Measurements from ENCODE around the gene SLC30A7. TPM values are rescaled to one million over a fixed set of nuclear protein-coding genes. Genes with fewer than 3 reads are reported as not detected.
"Not testable (repeated sequence)": the region's sequence is repeated elsewhere in the genome, so short reads cannot be mapped to it uniquely, and the experiment has no call there.

SLC30A7 gene
- total RNA-seq, 1 experiment from 2014 or later, result 30.5 TPM

- no peak for DNase-seq (ENCODE audit: low read depth)
Measured at GRCh38 chr1:100936194-100936967, 40.5 kb downstream of the SLC30A7 start.

GRCh38 chr1:100941098-100941527 lies 45.2 kb downstream of the SLC30A7 start:
- no peak for DNase-seq (ENCODE audit: low read depth)

GRCh38 chr1:100941580-100942216 lies 45.8 kb downstream of the SLC30A7 start:
- no peak for DNase-seq (ENCODE audit: low read depth)

GRCh38 chr1:100942304-100943046 lies 46.6 kb downstream of the SLC30A7 start:
- no peak for DNase-seq (ENCODE audit: low read depth)

GRCh38 chr1:100943533-100943932 lies 47.6 kb downstream of the SLC30A7 start:
- DNase-seq (ENCODE audit: low read depth), result no peak

GRCh38 chr1:100946064-100946463 lies 50.2 kb downstream of the SLC30A7 start:
- not testable (repeated sequence) for DNase-seq (ENCODE audit: low read depth)

GRCh38 chr1:100947816-100948215 lies 51.9 kb downstream of the SLC30A7 start:
- not testable (repeated sequence) for DNase-seq (ENCODE audit: low read depth)

- not testable (repeated sequence) for DNase-seq (ENCODE audit: low read depth)
Measured at GRCh38 chr1:100948721-100949405, 53.0 kb downstream of the SLC30A7 start.

GRCh38 chr1:100949515-100950158 lies 53.7 kb downstream of the SLC30A7 start:
- DNase-seq (ENCODE audit: low read depth), result peak; percentile 26

GRCh38 chr1:100950337-100950736 lies 54.4 kb downstream of the SLC30A7 start:
- DNase-seq (ENCODE audit: low read depth), result no peak

GRCh38 chr1:100950781-100951180 lies 54.9 kb downstream of the SLC30A7 start:
- peak; percentile 28 for DNase-seq (ENCODE audit: low read depth)

- no peak for DNase-seq (ENCODE audit: low read depth)
Measured at GRCh38 chr1:100952104-100952745, 56.3 kb downstream of the SLC30A7 start.

- DNase-seq (ENCODE audit: low read depth), result peak; percentile 21
Measured at GRCh38 chr1:100952970-100953369, 57.1 kb downstream of the SLC30A7 start.

GRCh38 chr1:100953960-100954730 lies 58.3 kb downstream of the SLC30A7 start:
- DNase-seq (ENCODE audit: low read depth), result no peak

GRCh38 chr1:100955322-100955721 lies 59.4 kb downstream of the SLC30A7 start:
- peak; percentile 70 for DNase-seq (ENCODE audit: low read depth)

- peak; percentile 30 for DNase-seq (ENCODE audit: low read depth)
Measured at GRCh38 chr1:100959502-100960060, 63.7 kb downstream of the SLC30A7 start.

GRCh38 chr1:100960098-100960497 lies 64.2 kb downstream of the SLC30A7 start:
- no peak for DNase-seq (ENCODE audit: low read depth)

GRCh38 chr1:100968621-100969020 lies 72.7 kb downstream of the SLC30A7 start:
- DNase-seq (ENCODE audit: low read depth), result no peak

GRCh38 chr1:100969327-100969726 lies 73.4 kb downstream of the SLC30A7 start:
- DNase-seq (ENCODE audit: low read depth), result no peak
